Natural killer cell (primary cell): ENCODE data around the gene ROS1. TPM values are rescaled to one million over a fixed set of nuclear protein-coding genes. Genes with fewer than 3 reads are reported as not detected.

Source experiments
- ATAC-seq, 3 donors: fragments of 150-1000 bp in 2 of 3; fragments of 200-7000 bp in 1 of 3; cut with Tn5 transposase; 1 replicate in 1 of 3; 2 replicates in 2 of 3; pipeline ENCODE4 v1.10.0; 2021; ENCODE audit warnings: mild to moderate bottlenecking in 2 of 3, moderate library complexity in 2 of 3
- DNase-seq, 2 donors: peaks; one replicate each; pipeline versions ENCODE4 v3.0.0 to v3.0.0-alpha.2; 2013 to 2021; ENCODE audit warnings: mixed read lengths in 1 of 2
- H3K27ac ChIP-seq: one replicate; pipeline ENCODE4 v1.5.1; 2013; ENCODE audit warnings: mild to moderate bottlenecking, low read length
- H3K27me3 ChIP-seq: one replicate; pipeline ENCODE4 v1.6.1; 2013; ENCODE audit warnings: low read length; ENCODE audit not compliant: control insufficient read depth, insufficient read depth
- H3K36me3 ChIP-seq: one replicate; pipeline ENCODE4 v1.6.1; 2013; ENCODE audit warnings: low read length; ENCODE audit not compliant: control insufficient read depth, insufficient read depth
- H3K4me1 ChIP-seq: one replicate; pipeline ENCODE4 v1.6.1; 2013; ENCODE audit warnings: low read length; ENCODE audit not compliant: control insufficient read depth, insufficient read depth
- H3K4me3 ChIP-seq: one replicate; pipeline ENCODE4 v1.5.1; 2013; ENCODE audit warnings: low read length
- H3K9me3 ChIP-seq: one replicate; pipeline ENCODE4 v1.6.1; 2013; ENCODE audit warnings: low read length; ENCODE audit not compliant: control insufficient read depth, insufficient read depth
- H3K27ac Mint-ChIP-seq, 2 donors: one replicate each; pipeline ENCODE4 v1.8.0; 2022; ENCODE audit warnings: mild to moderate bottlenecking in 2 of 2, mixed read lengths in 2 of 2, moderate library complexity in 1 of 2
- H3K27me3 Mint-ChIP-seq, 2 donors: one replicate each; pipeline ENCODE4 v1.8.0; 2022; ENCODE audit warnings: low read depth in 2 of 2, mixed read lengths in 2 of 2
- H3K36me3 Mint-ChIP-seq: one replicate; pipeline ENCODE4 v1.8.0; 2022; ENCODE audit warnings: mixed read lengths
- H3K4me1 Mint-ChIP-seq, 2 donors: one replicate each; pipeline ENCODE4 v1.8.0; 2022; ENCODE audit warnings: mixed read lengths in 2 of 2
- H3K4me3 Mint-ChIP-seq: one replicate; pipeline ENCODE4 v1.8.0; 2022; ENCODE audit warnings: mild to moderate bottlenecking, moderate library complexity, mixed read lengths
- H3K9me3 Mint-ChIP-seq, 2 donors: one replicate each; pipeline ENCODE4 v1.8.0; 2022; ENCODE audit warnings: mixed read lengths in 2 of 2
- WGBS: methylation state at CpG from one replicate; pipeline ENCODE4 v1.1.7; 2013; ENCODE audit warnings: missing lambda C conversion rate; ENCODE audit not compliant: insufficient coverage; 5-methylcytosine and 5-hydroxymethylcytosine counted together
- intact Hi-C: fragments of 100-400 bp; cut with micrococcal nuclease; formaldehyde crosslinking; loops from one replicate; pipeline ENCODE4 v1.14.2; 2022
- total RNA-seq, 4 donors: library from RNA; stranded (reverse); fragments of 120-200 nt in 1 of 4; gene quantifications; one replicate each; pipeline versions ENCODE4 v1.2.3 to v1.2.4, GENCODE V29; 2013 to 2022
- TF ChIP-seq, protein P1 (sequence below): fragments of 200-600 bp; IDR thresholded peaks from one replicate; pipeline ENCODE4 v1.8.0; 2022; ENCODE audit warnings: antibody characterized with exemption

Gene ROS1
- total RNA-seq, 3 donors from 2014 or later (not counting 1 experiment from before 2014, with no cell fraction given): not detected

DNA sequence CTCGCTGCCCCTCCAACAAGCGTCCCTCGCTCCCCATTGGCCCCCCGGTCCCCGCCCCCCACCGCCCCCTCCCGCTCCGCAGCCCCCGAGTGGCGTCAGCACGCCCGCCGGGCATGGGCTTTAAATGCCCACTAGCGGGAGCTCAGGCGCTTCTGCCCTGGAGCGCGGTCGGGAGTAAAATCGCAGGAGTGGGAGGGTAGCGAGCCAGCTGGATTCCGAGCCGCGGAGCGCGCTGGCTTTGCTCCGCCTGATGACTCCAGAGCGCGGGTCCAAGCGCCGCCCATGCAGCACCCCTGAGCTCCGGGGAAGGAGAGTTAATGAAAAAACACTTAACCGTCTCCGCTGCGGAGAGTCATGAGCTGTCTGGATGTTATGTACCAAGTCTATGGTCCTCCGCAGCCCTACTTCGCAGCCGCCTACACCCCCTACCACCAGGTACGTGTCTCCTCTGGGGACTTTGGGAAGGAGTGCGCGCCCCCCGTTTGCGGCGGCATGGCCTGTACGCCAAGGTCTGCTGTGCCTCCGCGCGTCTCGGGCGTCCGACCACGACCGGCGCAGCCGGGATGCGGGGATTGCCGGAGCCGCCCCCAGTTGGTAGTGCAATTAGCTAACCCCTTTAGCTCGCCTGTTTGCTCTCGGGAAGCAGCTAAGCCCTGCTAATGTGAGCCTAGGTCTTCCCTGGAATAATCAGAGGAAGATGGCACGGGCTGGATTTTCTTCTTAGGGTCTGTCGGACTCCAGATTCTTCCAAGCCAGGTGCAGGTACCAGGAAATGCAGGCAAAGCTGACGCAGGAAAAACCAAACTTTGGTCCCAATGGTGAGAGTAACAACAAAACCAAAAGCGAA lies 160.1 kb downstream of the ROS1 start, which contains the start of gene VGLL2:
Gene VGLL2 (plus strand): TSS at position 149 of the 847 bp plus-strand sequence. CDS start 206 bp downstream, at position 355.
- DNase-seq (no peak), ATAC-seq (no peak)
- Mint-ChIP-seq H3K27me3 (peaks cover 63 to 79% of the 10 kb centered on the region in 2 donors), H3K4me3 (peak within 1 kb of the TSS; percentile 28), H3K4me1 (peaks cover 0 to 14% of the 10 kb centered on the region in 2 donors), H3K36me3 (peaks cover 9% of the 10 kb centered on the region), H3K27ac (no peak within 1 kb of the TSS), H3K9me3 (no peaks in the 10 kb centered on the region)
- intact Hi-C loops: no loop called here
- Histone ChIP-seq H3K36me3 (no peaks in the 10 kb centered on the region), H3K27me3 (peaks cover 72% of the 10 kb centered on the region), H3K27ac (no peak within 1 kb of the TSS), H3K9me3 (no peaks in the 10 kb centered on the region), H3K4me3 (no peak within 1 kb of the TSS), H3K4me1 (peaks cover 16% of the 10 kb centered on the region)
- TF ChIP-seq, protein P1, sequence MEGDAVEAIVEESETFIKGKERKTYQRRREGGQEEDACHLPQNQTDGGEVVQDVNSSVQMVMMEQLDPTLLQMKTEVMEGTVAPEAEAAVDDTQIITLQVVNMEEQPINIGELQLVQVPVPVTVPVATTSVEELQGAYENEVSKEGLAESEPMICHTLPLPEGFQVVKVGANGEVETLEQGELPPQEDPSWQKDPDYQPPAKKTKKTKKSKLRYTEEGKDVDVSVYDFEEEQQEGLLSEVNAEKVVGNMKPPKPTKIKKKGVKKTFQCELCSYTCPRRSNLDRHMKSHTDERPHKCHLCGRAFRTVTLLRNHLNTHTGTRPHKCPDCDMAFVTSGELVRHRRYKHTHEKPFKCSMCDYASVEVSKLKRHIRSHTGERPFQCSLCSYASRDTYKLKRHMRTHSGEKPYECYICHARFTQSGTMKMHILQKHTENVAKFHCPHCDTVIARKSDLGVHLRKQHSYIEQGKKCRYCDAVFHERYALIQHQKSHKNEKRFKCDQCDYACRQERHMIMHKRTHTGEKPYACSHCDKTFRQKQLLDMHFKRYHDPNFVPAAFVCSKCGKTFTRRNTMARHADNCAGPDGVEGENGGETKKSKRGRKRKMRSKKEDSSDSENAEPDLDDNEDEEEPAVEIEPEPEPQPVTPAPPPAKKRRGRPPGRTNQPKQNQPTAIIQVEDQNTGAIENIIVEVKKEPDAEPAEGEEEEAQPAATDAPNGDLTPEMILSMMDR: no peak
- WGBS: 3% methylated on average over 62 of the region's 63 CpGs

DNA sequence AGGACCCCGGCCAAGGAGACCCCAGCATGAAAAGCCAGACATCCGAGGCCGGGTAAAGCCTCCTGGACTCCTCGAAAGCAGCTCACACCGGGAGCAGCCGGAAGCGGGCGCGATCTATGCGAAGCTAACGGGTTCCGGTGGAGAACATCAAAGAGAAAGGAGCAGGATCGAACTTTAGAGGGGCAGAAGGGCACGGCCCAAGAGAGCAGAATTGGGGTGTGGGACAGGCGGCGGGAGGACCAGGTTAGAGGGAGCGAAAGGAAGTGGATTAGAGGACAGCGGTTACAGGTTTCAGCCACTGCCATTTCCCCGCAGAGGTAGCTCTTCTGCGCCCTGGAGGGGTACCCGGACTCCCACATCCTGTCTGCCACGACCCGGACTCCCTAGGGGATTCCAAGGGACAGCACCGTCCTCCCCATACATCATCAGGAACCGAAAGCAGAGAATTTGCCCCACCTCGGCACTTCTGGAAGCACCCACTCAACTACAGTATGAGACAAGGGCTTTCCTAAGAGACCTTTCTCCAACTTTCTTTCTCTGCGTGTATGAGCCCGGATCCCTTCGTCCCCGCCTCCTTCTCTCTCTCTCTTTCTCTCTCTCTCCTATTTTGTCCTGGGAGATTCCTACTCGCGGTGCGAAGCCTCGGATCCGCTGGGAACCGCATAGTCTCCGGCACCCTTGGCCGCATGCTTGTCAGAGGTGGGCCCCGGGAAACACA lies 160.9 kb downstream of the ROS1 start:
- Mint-ChIP-seq H3K27me3 (peaks cover 59 to 75% of the 10 kb centered on the region in 2 donors), H3K9me3 (no peaks in the 10 kb centered on the region), H3K4me1 (peaks cover 0 to 14% of the 10 kb centered on the region in 2 donors), H3K27ac (no peak overlapping the region), H3K4me3 (peak overlapping the region; percentile 28), H3K36me3 (peaks cover 9% of the 10 kb centered on the region)
- Histone ChIP-seq H3K9me3 (no peaks in the 10 kb centered on the region), H3K36me3 (no peaks in the 10 kb centered on the region), H3K4me3 (no peak overlapping the region), H3K4me1 (peaks cover 16% of the 10 kb centered on the region), H3K27me3 (peaks cover 72% of the 10 kb centered on the region), H3K27ac (no peak overlapping the region)
- ATAC-seq (no peak), DNase-seq (no peak)
- TF ChIP-seq, protein P1: no peak
- intact Hi-C loops: no loop called here
- WGBS: 3% methylated on average over 39 of the region's 39 CpGs

DNA sequence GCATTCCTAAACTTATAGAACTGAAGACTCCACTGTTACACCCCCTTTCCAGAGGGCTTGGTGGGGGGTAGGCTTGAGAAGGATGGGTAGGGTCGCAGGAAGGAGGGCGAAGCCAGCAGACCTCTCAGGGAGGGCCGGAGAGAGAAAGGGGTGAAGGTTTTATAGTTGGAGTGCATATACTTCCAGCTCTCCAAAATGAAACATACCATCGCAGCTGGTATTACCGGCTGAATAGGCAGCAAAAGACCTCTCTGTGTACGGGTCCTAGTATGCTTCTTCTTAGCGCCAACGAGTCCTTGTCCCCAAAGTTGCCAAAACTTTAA lies 161.4 kb downstream of the ROS1 start:
- Mint-ChIP-seq H3K4me3 (no peak overlapping the region), H3K9me3 (no peaks in the 10 kb centered on the region), H3K36me3 (peaks cover 9% of the 10 kb centered on the region), H3K4me1 (peaks cover 0 to 14% of the 10 kb centered on the region in 2 donors), H3K27ac (no peak overlapping the region), H3K27me3 (peaks cover 56 to 70% of the 10 kb centered on the region in 2 donors)
- Histone ChIP-seq H3K4me1 (peaks cover 16% of the 10 kb centered on the region), H3K9me3 (no peaks in the 10 kb centered on the region), H3K36me3 (no peaks in the 10 kb centered on the region), H3K27ac (no peak overlapping the region), H3K4me3 (no peak overlapping the region), H3K27me3 (peaks cover 67% of the 10 kb centered on the region)
- TF ChIP-seq, protein P1: no peak
- 3% methylated on average over 5 of the region's 8 CpGs for WGBS
- DNase-seq (no peak), ATAC-seq (no peak)
- intact Hi-C loops: no loop called here
